ENCODE results near the gene CALML5.

- TF ChIP-seq CTCF (IDR thresholded peaks at IDR 0.05) (no peak), POLR2AphosphoS5 (IDR thresholded peaks at IDR 0.05; ENCODE audit: low read depth, low read length) (no peak)
These were observed at the start of gene CALML5 for GRCh38 chr10:5499493-5500140.
